ENCODE measurements around the gene NF2. TPM values are rescaled to one million over a fixed set of nuclear protein-coding genes. Genes with fewer than 3 reads are reported as not detected.

The NF2 gene
- total RNA-seq, 3 donors from 2014 or later, result 21.1 to 36.1 (median 31.8) TPM

DNA sequence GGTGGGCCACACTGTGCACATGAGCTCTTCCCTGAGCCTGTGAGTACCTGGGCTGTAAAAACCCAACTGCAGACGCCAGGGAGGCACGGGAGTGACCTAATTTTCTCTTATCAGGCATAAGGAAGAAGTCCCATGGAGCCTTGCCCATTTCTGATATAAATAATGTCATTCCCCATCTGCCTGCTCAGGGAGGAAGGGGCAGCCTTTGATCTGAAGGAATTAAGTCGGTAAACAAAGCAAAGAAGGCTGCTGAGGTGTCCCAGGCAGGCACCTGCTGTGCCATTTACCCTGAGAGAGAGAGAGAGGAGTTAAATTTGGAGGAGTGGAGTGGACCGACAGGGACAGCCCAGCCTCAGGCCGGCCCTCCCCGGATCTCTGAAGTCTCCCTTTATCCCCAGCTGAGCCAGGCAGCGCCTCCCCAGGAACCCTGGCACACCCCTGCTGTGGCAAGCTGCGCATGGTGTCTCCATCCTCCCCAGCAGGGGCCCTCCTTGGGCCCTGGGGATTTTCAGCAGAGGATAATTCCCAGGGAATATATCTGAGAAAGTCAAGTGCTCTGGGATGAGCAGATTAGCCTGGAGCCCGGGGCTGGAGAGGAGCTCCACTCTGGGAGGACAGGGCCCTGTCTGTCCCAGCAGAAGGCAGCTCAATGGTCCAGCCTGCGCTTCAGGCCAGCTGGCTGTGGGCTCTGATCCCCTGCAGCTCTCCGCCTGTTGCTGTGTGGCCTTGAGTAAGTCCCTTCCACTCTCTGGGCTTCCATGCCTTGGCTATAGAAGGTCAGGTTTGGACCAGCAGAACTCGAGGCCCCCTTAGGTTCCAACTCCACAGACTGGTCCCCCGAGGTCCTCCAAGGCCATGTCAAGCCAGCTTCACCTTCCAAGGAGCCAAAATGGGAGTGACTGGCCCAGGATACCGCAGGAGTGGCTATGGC lies 98.8 kb downstream of the NF2 start:
- intact Hi-C loops (cut with DNase I; ENCODE audit: low total_unique reads), result no loop called here
- H3K27me3 ChIP-seq, result peaks cover 0 to 18% of the 10 kb centered on the region in 2 donors
- H3K9me3 ChIP-seq, result no peaks in the 10 kb centered on the region
- TF ChIP-seq POLR2A (IDR thresholded peaks at IDR 0.05) (no peak), POLR2AphosphoS5 (IDR thresholded peaks at IDR 0.05) (no peak)
- TF ChIP-seq, protein P1, sequence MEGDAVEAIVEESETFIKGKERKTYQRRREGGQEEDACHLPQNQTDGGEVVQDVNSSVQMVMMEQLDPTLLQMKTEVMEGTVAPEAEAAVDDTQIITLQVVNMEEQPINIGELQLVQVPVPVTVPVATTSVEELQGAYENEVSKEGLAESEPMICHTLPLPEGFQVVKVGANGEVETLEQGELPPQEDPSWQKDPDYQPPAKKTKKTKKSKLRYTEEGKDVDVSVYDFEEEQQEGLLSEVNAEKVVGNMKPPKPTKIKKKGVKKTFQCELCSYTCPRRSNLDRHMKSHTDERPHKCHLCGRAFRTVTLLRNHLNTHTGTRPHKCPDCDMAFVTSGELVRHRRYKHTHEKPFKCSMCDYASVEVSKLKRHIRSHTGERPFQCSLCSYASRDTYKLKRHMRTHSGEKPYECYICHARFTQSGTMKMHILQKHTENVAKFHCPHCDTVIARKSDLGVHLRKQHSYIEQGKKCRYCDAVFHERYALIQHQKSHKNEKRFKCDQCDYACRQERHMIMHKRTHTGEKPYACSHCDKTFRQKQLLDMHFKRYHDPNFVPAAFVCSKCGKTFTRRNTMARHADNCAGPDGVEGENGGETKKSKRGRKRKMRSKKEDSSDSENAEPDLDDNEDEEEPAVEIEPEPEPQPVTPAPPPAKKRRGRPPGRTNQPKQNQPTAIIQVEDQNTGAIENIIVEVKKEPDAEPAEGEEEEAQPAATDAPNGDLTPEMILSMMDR (IDR thresholded peaks at IDR 0.05), result no peak
- no peaks in the 10 kb centered on the region for H3K36me3 ChIP-seq
- no peaks in the 10 kb centered on the region for H3K4me1 ChIP-seq
- no peak overlapping the region for H3K4me3 ChIP-seq
- no peak for DNase-seq (ENCODE audit: low spot score in 2 of 2)
- H3K27ac ChIP-seq, result no peak overlapping the region

DNA sequence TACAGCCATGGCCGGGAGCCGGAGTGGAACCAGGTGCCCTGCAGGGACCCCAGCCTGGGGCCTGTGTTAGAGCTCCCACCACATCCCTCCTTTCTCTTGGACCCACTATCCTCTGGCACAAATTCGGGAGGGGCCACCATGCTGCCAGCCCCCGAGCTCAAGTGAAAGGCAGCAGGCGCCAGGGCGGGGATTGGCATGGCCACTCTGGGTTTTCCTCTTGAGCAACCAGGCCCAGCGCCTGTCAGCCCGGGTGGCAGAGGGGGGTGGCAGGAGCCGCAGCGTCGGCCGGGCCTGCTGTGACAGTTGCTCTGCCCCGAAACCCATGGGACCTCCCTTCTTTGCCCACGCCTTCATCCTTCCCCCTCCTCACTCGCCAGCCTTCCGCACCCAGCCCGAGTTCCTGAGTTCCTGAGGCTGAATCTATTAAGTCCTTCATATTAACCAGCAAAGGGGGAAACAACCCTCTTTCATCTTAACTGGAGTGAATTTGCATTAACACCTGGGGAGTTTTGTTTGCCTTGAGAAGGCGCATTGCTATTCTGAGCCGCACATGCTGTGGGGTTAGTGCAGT lies 99.6 kb downstream of the NF2 start:
- Histone ChIP-seq H3K9me3 (no peaks in the 10 kb centered on the region), H3K4me3 (no peak overlapping the region), H3K27ac (no peak overlapping the region), H3K27me3 (peaks cover 0 to 19% of the 10 kb centered on the region in 2 donors), H3K36me3 (no peaks in the 10 kb centered on the region), H3K4me1 (no peaks in the 10 kb centered on the region)
- no peak for TF ChIP-seq POLR2AphosphoS5 (IDR thresholded peaks at IDR 0.05)
- no peak for TF ChIP-seq POLR2A (IDR thresholded peaks at IDR 0.05)
- TF ChIP-seq, protein P1 (IDR thresholded peaks at IDR 0.05), result no peak
- DNase-seq (ENCODE audit: low spot score in 2 of 2), result no peak
- intact Hi-C loops (cut with DNase I; ENCODE audit: low total_unique reads), result no loop called here

DNA sequence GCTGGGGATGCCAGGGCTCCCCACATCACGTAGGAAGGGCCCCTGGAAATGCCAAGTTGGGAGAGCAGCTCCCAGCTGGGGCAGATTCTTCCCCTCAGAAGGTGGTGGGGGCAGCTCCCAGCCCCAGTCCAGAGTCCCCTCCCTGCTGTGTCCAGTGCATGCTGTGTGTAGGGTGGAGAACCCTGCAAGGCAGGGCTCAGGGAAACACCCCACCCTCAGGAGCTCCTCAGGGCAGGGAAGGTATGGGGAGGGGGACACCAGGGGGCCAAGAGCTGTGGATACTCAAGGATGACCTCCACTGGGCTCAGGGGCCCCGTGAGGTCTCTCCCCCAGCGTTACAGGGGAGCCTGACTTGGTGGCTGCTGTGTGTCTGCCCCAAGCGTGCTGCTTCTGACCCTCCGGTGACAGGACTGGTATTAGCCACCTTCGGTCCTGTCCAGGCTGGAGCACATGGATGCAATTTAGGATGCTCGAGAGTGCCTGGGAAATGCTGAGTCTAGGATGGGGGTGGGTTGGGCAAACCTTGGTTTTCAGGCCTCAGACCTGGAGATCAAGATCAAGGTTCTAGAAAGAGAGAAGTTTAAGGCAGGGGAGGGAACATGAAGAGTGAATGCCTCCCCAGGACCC lies 100.2 kb downstream of the NF2 start:
- TF ChIP-seq POLR2AphosphoS5 (IDR thresholded peaks at IDR 0.05) (no peak), POLR2A (IDR thresholded peaks at IDR 0.05) (no peak)
- TF ChIP-seq, protein P1 (IDR thresholded peaks at IDR 0.05), result no peak
- no peaks in the 10 kb centered on the region for H3K9me3 ChIP-seq
- H3K4me1 ChIP-seq, result no peaks in the 10 kb centered on the region
- peaks cover 0 to 19% of the 10 kb centered on the region in 2 donors for H3K27me3 ChIP-seq
- no peak overlapping the region for H3K27ac ChIP-seq
- DNase-seq (ENCODE audit: low spot score in 2 of 2), result no peak
- no peaks in the 10 kb centered on the region for H3K36me3 ChIP-seq
- intact Hi-C loops (cut with DNase I; ENCODE audit: low total_unique reads), result no loop called here
- no peak overlapping the region for H3K4me3 ChIP-seq

DNA sequence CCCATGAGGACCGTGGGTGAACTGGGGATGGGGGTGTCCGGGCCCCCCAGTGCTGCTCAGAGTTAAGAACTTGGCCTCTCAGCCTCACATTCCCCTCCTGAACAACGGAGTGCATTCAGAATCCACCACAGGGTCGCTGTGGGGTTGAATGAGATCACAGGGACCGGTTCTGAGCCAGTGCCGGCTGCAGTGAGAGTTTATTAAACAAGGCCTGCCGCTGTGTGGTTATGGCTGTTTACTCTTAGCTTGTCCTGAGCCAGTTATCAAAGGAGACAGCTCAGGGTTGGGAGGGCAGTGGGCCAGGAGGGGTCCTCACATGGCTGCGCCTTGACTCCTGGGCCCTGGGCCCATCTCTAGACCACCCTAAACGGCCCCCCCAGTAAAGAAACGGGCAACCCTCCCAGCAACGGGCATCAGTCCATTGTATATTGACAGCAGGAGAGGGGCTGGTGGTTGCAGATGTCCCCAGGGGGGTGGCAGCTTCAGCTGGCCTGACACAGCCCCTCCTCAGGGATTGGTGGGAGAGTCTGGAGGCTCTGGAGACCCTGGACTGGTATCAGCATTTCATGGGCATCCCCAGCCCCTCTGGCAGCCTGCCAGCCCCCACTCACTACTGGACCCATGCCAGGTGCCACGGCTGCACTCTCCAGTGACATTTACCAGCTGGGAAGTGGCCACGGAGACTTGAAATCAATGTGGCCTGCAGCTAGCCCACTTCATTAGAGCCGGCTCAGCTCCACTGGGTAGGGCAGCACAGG lies 101.3 kb downstream of the NF2 start:
- Histone ChIP-seq H3K27ac (no peak overlapping the region), H3K9me3 (no peaks in the 10 kb centered on the region), H3K36me3 (no peaks in the 10 kb centered on the region), H3K27me3 (peaks cover 0 to 19% of the 10 kb centered on the region in 2 donors), H3K4me1 (no peaks in the 10 kb centered on the region), H3K4me3 (no peak overlapping the region)
- TF ChIP-seq POLR2AphosphoS5 (IDR thresholded peaks at IDR 0.05) (no peak), POLR2A (IDR thresholded peaks at IDR 0.05) (no peak)
- TF ChIP-seq, protein P1 (IDR thresholded peaks at IDR 0.05), result no peak
- intact Hi-C loops (cut with DNase I; ENCODE audit: low total_unique reads), result loop anchor here (5.0 kb wide), 1 partner anchor 522 kb away; no protein-coding TSS in a partner anchor
- no peak for DNase-seq (ENCODE audit: low spot score in 2 of 2)

Data from breast epithelium (tissue), 4 donors.